IMR-90 (cell line): ENCODE measurements around the gene PIGM. TPM values are rescaled to one million over a fixed set of nuclear protein-coding genes. Genes with fewer than 3 reads are reported as not detected.

Source experiments
- ATAC-seq: fragments of 200-7000 bp; cut with Tn5 transposase; 2 replicates; pipeline ENCODE4 v1.9.1; 2020; ENCODE audit warnings: low read depth, mild to moderate bottlenecking, moderate library complexity
- BruUV-seq: library from RNA; stranded (reverse); fragments of 400-500 nt; replicated peaks from 2 replicates; lab custom pipeline; 2021; lab: Mats Ljungman, UMichigan
- CTCF ChIA-PET: fragments of 300-600 bp; formaldehyde crosslinking; extraction: SDS; loops from one replicate; lab custom pipeline; 2021; ENCODE audit warnings: antibody characterized with exemption; lab: Yijun Ruan, JAX
- POLR2A ChIA-PET: fragments of 300-600 bp; sonication (Branson Sonifier 250); formaldehyde crosslinking; loops from one replicate; lab custom pipeline; 2022; ENCODE audit warnings: antibody characterized with exemption; ENCODE audit not compliant: unreplicated experiment; lab: Charles Lee
- DNase-seq: peaks from one replicate; pipeline ENCODE4 v3.0.0; 2013
- H2AFZ ChIP-seq: replicated peaks from 2 replicates; pipeline ENCODE3; 2013; ENCODE audit warnings: low read length, mild to moderate bottlenecking; ENCODE audit not compliant: poor library complexity
- H2AK5ac ChIP-seq: 2 replicates; pipeline ENCODE4 v1.6.1; 2013; ENCODE audit warnings: low read depth, low read length, inconsistent platforms
- H2AK9ac ChIP-seq: replicated peaks from 2 replicates; pipeline ENCODE3; 2013; ENCODE audit warnings: mild to moderate bottlenecking, low read depth, low read length, moderate library complexity; ENCODE audit not compliant: poor library complexity
- H2BK120ac ChIP-seq: 2 replicates; pipeline ENCODE4 v1.6.1; 2013; ENCODE audit warnings: low read depth, low read length, inconsistent platforms
- H2BK15ac ChIP-seq: 3 replicates; pipeline ENCODE4 v1.6.1; 2013; ENCODE audit warnings: low read depth, low read length, inconsistent platforms
- H2BK20ac ChIP-seq: 2 replicates; pipeline ENCODE4 v1.6.1; 2013; ENCODE audit warnings: low read depth, mild to moderate bottlenecking, inconsistent platforms, low read length, moderate library complexity
- H2BK5ac ChIP-seq: 2 replicates; pipeline ENCODE4 v1.6.1; 2013; ENCODE audit warnings: mild to moderate bottlenecking, low read depth, low read length, inconsistent platforms; ENCODE audit not compliant: poor library complexity, severe bottlenecking
- H3K14ac ChIP-seq: replicated peaks from 2 replicates; pipeline ENCODE4 v1.6.1; 2013; ENCODE audit warnings: low read depth, low read length, inconsistent platforms
- H3K18ac ChIP-seq: 2 replicates; pipeline ENCODE4 v1.6.1; 2013; ENCODE audit warnings: low read depth, low read length, control low read depth
- H3K23ac ChIP-seq: 2 replicates; pipeline ENCODE4 v1.6.1; 2013; ENCODE audit warnings: low read depth, low read length, inconsistent platforms
- H3K27ac ChIP-seq: 2 replicates; pipeline ENCODE4 v1.5.1; 2013; ENCODE audit warnings: mild to moderate bottlenecking, control low read depth, low read length; ENCODE audit not compliant: insufficient read depth
- H3K27me3 ChIP-seq: 2 replicates; pipeline ENCODE4 v1.6.1; 2013; ENCODE audit warnings: low read length; ENCODE audit not compliant: control insufficient read depth, insufficient read depth
- H3K36me3 ChIP-seq: 2 replicates; pipeline ENCODE4 v1.6.1; 2013; ENCODE audit warnings: low read length, mixed read lengths; ENCODE audit not compliant: control insufficient read depth, insufficient read depth
- H3K4ac ChIP-seq: 2 replicates; pipeline ENCODE4 v1.6.1; 2013; ENCODE audit warnings: low read depth, low read length, inconsistent platforms
- H3K4me1 ChIP-seq: 2 replicates; pipeline ENCODE4 v1.6.1; 2013; ENCODE audit warnings: low read length, mixed read lengths; ENCODE audit not compliant: control insufficient read depth, insufficient read depth
- H3K4me2 ChIP-seq: 2 replicates; pipeline ENCODE4 v1.6.1; 2013; ENCODE audit warnings: low read depth, mild to moderate bottlenecking, control low read depth, low read length, moderate library complexity
- H3K4me3 ChIP-seq: 2 replicates; pipeline ENCODE4 v1.5.1; 2013; ENCODE audit warnings: low read depth, mild to moderate bottlenecking, control low read depth, low read length, moderate library complexity; ENCODE audit not compliant: insufficient read depth
- H3K56ac ChIP-seq: 2 replicates; pipeline ENCODE4 v1.6.1; 2013; ENCODE audit warnings: low read length, inconsistent platforms; ENCODE audit not compliant: insufficient read depth; ENCODE audit errors: extremely low read depth
- H3K79me1 ChIP-seq, 2 experiments: 2 replicates each; pipeline ENCODE4 v1.6.1; 2013; ENCODE audit warnings: low read length in 2 of 2, inconsistent platforms in 1 of 2, low read depth in 1 of 2
- H3K9ac ChIP-seq: 2 replicates; pipeline ENCODE4 v1.6.1; 2013; ENCODE audit warnings: low read depth, low read length, control low read depth
- H3K9me1 ChIP-seq: 2 replicates; pipeline ENCODE4 v1.6.1; 2013; ENCODE audit warnings: low read length, inconsistent platforms; ENCODE audit not compliant: insufficient read depth
- H3K9me3 ChIP-seq: 2 replicates; pipeline ENCODE4 v1.6.1; 2013; ENCODE audit warnings: low read length; ENCODE audit not compliant: control insufficient read depth, insufficient read depth
- H4K20me1 ChIP-seq: 2 replicates; pipeline ENCODE4 v1.6.1; 2013; ENCODE audit warnings: low read length, inconsistent platforms; ENCODE audit not compliant: insufficient read depth
- H4K5ac ChIP-seq: 2 replicates; pipeline ENCODE4 v1.6.1; 2013; ENCODE audit warnings: mild to moderate bottlenecking, low read depth, low read length, control low read depth
- H4K8ac ChIP-seq, 2 experiments: 2 replicates each; pipeline ENCODE4 v1.6.1; 2013; ENCODE audit warnings: low read depth in 2 of 2, low read length in 2 of 2, control low read depth in 1 of 2, inconsistent platforms in 1 of 2
- H4K91ac ChIP-seq: 2 replicates; pipeline ENCODE4 v1.6.1; 2013; ENCODE audit warnings: low read depth, low read length, inconsistent platforms; ENCODE audit not compliant: insufficient read depth
- BHLHE40 ChIP-seq: fragments of 150-350 bp; IDR thresholded peaks from 2 replicates; pipeline ENCODE4 v1.6.1; 2016; ENCODE audit warnings: mild to moderate bottlenecking, low read depth, low read length
- CEBPB ChIP-seq: IDR thresholded peaks from 2 replicates; pipeline ENCODE4 v1.6.1; 2012; ENCODE audit warnings: low read depth, low read length, improper control_type of control experiment
- CHD1 ChIP-seq: IDR thresholded peaks from 2 replicates; pipeline ENCODE4 v1.6.1; 2012; ENCODE audit warnings: low read depth, low read length, improper control_type of control experiment
- FOS ChIP-seq: fragments of 150-350 bp; IDR thresholded peaks from 2 replicates; pipeline ENCODE4 v1.6.1; 2016; ENCODE audit warnings: low read depth, low read length
- MAFK ChIP-seq: IDR thresholded peaks from 2 replicates; pipeline ENCODE4 v1.6.1; 2012; ENCODE audit warnings: low read depth, low read length, improper control_type of control experiment
- MAZ ChIP-seq: IDR thresholded peaks from 2 replicates; pipeline ENCODE4 v1.6.1; 2012; ENCODE audit warnings: low read depth, mild to moderate bottlenecking, low read length, improper control_type of control experiment, moderate library complexity, borderline replicate concordance
- MXI1 ChIP-seq: IDR thresholded peaks from 2 replicates; pipeline ENCODE4 v1.6.1; 2012; ENCODE audit warnings: low read depth, mild to moderate bottlenecking, low read length, moderate library complexity, borderline replicate concordance
- NFE2L2 ChIP-seq: fragments of 150-350 bp; IDR thresholded peaks from 2 replicates; pipeline ENCODE4 v1.6.1; 2016; ENCODE audit warnings: low read depth, mild to moderate bottlenecking, low read length
- POLR2A ChIP-seq: IDR thresholded peaks from 2 replicates; pipeline ENCODE4 v1.6.1; 2012; ENCODE audit warnings: mild to moderate bottlenecking, low read depth, low read length
- RAD21 ChIP-seq: IDR thresholded peaks from 2 replicates; pipeline ENCODE4 v1.6.1; 2012; ENCODE audit warnings: low read length, improper control_type of control experiment
- RCOR1 ChIP-seq: IDR thresholded peaks from 2 replicates; pipeline ENCODE4 v1.6.1; 2012; ENCODE audit warnings: mild to moderate bottlenecking, low read length, improper control_type of control experiment; ENCODE audit not compliant: insufficient replicate concordance
- RFX5 ChIP-seq: IDR thresholded peaks from 2 replicates; pipeline ENCODE4 v1.8.0; 2012; ENCODE audit warnings: low read depth, mild to moderate bottlenecking, low read length, moderate library complexity
- SMC3 ChIP-seq: fragments of 150-350 bp; IDR thresholded peaks from 2 replicates; pipeline ENCODE4 v1.6.1; 2016; ENCODE audit warnings: low read depth, mild to moderate bottlenecking, antibody characterized with exemption, low read length, moderate library complexity
- WGBS, 2 experiments: methylation state at CpG; one replicate each; pipeline versions ENCODE4 v1.1.5 to v1.1.7; 2013; ENCODE audit warnings: missing lambda C conversion rate in 2 of 2; ENCODE audit not compliant: insufficient read length in 1 of 2; ENCODE audit errors: extremely low coverage in 2 of 2; 5-methylcytosine and 5-hydroxymethylcytosine counted together
- dilution Hi-C: fragments of 300-500 bp; cut with HindIII; formaldehyde crosslinking; loops from one replicate; pipeline ENCODE4 v1.14.3; 2018; ENCODE audit warnings: low sequenced_read_pairs; ENCODE audit not compliant: unreplicated experiment
- in situ Hi-C: fragments of 300-500 bp; cut with MboI; formaldehyde crosslinking; loops from 3 replicates; pipeline ENCODE4 v1.14.3; 2019; ENCODE audit warnings: low sequenced_read_pairs, inconsistent platforms, mixed read lengths
- intact Hi-C: fragments of 100-400 bp; cut with micrococcal nuclease; formaldehyde crosslinking; loops from 2 replicates; pipeline ENCODE4 v1.10.0; 2022
- polyA plus RNA-seq, 3 experiments: library from polyadenylated mRNA; depleted of rRNA; stranded (reverse); fragments of >200 nt; gene quantifications; 2 replicates each; pipeline ENCODE4 v1.2.3, GENCODE V29; 2012; ENCODE audit warnings: low replicate concordance in 1 of 3
- total RNA-seq: library from RNA; depleted of rRNA; stranded (reverse); fragments of >200 nt; gene quantifications from 2 replicates; pipeline ENCODE4 v1.2.3, GENCODE V29; 2012
- TF ChIP-seq, protein P1 (sequence below): fragments of 150-350 bp; IDR thresholded peaks from 2 replicates; pipeline ENCODE4 v1.6.1; 2016; ENCODE audit warnings: low read depth, mild to moderate bottlenecking, low read length, moderate library complexity, borderline replicate concordance
- TF ChIP-seq, protein P2 (sequence below): fragments of 150-350 bp; IDR thresholded peaks from 2 replicates; pipeline ENCODE4 v1.6.1; 2017; ENCODE audit warnings: mild to moderate bottlenecking, antibody characterized with exemption, low read length, low read depth
- TF ChIP-seq, protein P3 (sequence below): conservative IDR thresholded peaks from 2 replicates; pipeline ENCODE4 v1.5.1; 2012; ENCODE audit warnings: mild to moderate bottlenecking, low read depth, low read length, improper control_type of control experiment

The PIGM gene
- total and polyA plus RNA-seq, 2 of the 4 experiments (the other 2 are of a cell fraction), result 2.9 TPM

DNA sequence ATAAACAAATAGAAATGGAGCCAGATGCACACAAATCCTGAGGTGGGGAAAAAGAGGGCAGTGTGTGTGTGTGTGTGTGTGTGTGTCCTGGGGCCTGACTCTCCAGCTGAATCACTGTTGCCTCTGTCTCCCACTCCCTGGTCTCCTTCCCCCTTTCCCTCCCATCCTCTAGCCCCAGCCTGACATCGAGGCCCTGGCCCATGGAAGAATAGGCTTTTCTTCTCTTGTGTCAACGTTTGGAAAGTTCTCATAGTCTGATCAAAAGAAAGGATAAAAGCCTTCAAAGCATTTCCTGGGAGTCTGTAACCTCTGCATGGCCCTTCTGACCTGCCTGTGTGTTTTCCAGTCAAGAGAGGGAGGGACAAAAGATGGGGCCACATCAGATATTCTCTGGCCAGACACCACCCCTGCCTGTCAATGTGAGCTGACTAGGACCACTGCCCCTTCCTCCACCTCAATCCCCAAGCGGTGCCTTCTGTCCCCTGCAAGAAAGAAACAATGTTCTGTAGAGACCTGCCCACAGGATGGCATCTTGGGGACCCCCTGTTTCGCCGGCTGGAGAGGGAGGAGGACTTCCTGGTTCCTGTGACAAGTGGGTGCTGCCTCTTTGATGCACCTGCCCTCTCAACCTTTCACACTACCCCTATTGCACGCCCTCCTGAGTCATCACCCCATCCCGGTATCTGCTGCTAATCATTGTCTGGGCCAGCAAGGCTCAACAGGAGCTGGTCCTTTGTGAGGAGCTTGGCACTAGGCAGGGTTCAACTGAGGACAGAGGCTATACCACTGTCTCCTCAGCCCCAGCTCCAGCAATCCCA, 22.0 kb upstream of the PIGM start:
- Histone ChIP-seq H3K36me3 (no peaks in the 10 kb centered on the region), H2BK5ac (no peak overlapping the region), H3K27ac (no peak overlapping the region), H3K4me1 (no peaks in the 10 kb centered on the region), H4K8ac (no peak overlapping the region), H2AFZ (no peak overlapping the region), H3K9me1 (no peaks in the 10 kb centered on the region), H3K9me3 (no peaks in the 10 kb centered on the region), H2AK9ac (no peak overlapping the region), H3K14ac (no peak overlapping the region), H2BK120ac (no peak overlapping the region), H2BK20ac (no peak overlapping the region), H2BK15ac (no peak overlapping the region), H4K91ac (no peak overlapping the region), H3K4ac (no peak overlapping the region), H3K23ac (no peak overlapping the region), H3K18ac (no peak overlapping the region), H4K20me1 (no peaks in the 10 kb centered on the region), H3K4me3 (no peak overlapping the region), H3K9ac (no peak overlapping the region), H3K79me1 (no peaks in the 10 kb centered on the region), H4K5ac (no peak overlapping the region), H3K56ac (no peak overlapping the region), H2AK5ac (no peak overlapping the region), H3K4me2 (no peak overlapping the region), H3K27me3 (peaks cover 63% of the 10 kb centered on the region)
- CTCF ChIA-PET, result no interaction called here
- dilution Hi-C loops, result no loop called here
- ATAC-seq (no peak), DNase-seq (no peak)
- in situ Hi-C loops, result no loop called here
- POLR2A ChIA-PET, result no interaction called here
- TF ChIP-seq CHD1 (no peak), FOS (no peak), BHLHE40 (no peak), POLR2A (no peak), NFE2L2 (no peak), MAZ (no peak), RAD21 (no peak), SMC3 (no peak), RCOR1 (no peak), CEBPB (no peak), MXI1 (no peak), MAFK (no peak), RFX5 (no peak)
- TF ChIP-seq, protein P1, sequence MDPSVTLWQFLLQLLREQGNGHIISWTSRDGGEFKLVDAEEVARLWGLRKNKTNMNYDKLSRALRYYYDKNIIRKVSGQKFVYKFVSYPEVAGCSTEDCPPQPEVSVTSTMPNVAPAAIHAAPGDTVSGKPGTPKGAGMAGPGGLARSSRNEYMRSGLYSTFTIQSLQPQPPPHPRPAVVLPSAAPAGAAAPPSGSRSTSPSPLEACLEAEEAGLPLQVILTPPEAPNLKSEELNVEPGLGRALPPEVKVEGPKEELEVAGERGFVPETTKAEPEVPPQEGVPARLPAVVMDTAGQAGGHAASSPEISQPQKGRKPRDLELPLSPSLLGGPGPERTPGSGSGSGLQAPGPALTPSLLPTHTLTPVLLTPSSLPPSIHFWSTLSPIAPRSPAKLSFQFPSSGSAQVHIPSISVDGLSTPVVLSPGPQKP, result no peak
- TF ChIP-seq, protein P2, sequence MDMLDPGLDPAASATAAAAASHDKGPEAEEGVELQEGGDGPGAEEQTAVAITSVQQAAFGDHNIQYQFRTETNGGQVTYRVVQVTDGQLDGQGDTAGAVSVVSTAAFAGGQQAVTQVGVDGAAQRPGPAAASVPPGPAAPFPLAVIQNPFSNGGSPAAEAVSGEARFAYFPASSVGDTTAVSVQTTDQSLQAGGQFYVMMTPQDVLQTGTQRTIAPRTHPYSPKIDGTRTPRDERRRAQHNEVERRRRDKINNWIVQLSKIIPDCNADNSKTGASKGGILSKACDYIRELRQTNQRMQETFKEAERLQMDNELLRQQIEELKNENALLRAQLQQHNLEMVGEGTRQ, result no peak
- TF ChIP-seq, protein P3, sequence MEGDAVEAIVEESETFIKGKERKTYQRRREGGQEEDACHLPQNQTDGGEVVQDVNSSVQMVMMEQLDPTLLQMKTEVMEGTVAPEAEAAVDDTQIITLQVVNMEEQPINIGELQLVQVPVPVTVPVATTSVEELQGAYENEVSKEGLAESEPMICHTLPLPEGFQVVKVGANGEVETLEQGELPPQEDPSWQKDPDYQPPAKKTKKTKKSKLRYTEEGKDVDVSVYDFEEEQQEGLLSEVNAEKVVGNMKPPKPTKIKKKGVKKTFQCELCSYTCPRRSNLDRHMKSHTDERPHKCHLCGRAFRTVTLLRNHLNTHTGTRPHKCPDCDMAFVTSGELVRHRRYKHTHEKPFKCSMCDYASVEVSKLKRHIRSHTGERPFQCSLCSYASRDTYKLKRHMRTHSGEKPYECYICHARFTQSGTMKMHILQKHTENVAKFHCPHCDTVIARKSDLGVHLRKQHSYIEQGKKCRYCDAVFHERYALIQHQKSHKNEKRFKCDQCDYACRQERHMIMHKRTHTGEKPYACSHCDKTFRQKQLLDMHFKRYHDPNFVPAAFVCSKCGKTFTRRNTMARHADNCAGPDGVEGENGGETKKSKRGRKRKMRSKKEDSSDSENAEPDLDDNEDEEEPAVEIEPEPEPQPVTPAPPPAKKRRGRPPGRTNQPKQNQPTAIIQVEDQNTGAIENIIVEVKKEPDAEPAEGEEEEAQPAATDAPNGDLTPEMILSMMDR, result no peak
- no CpG with 5 or more reads among the region's 7 CpGs for WGBS, 2 experiments
- intact Hi-C loops, result no loop called here
- no TSS peak for BruUV-seq
